Measurements from ENCODE around the gene EFHD2. TPM values are rescaled to one million over a fixed set of nuclear protein-coding genes. Genes with fewer than 3 reads are reported as not detected.

Gene EFHD2, protein sequence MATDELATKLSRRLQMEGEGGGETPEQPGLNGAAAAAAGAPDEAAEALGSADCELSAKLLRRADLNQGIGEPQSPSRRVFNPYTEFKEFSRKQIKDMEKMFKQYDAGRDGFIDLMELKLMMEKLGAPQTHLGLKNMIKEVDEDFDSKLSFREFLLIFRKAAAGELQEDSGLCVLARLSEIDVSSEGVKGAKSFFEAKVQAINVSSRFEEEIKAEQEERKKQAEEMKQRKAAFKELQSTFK
- total RNA-seq (ENCODE audit: low replicate concordance) = 6.5 and 14.5 TPM in 2 replicates

DNA sequence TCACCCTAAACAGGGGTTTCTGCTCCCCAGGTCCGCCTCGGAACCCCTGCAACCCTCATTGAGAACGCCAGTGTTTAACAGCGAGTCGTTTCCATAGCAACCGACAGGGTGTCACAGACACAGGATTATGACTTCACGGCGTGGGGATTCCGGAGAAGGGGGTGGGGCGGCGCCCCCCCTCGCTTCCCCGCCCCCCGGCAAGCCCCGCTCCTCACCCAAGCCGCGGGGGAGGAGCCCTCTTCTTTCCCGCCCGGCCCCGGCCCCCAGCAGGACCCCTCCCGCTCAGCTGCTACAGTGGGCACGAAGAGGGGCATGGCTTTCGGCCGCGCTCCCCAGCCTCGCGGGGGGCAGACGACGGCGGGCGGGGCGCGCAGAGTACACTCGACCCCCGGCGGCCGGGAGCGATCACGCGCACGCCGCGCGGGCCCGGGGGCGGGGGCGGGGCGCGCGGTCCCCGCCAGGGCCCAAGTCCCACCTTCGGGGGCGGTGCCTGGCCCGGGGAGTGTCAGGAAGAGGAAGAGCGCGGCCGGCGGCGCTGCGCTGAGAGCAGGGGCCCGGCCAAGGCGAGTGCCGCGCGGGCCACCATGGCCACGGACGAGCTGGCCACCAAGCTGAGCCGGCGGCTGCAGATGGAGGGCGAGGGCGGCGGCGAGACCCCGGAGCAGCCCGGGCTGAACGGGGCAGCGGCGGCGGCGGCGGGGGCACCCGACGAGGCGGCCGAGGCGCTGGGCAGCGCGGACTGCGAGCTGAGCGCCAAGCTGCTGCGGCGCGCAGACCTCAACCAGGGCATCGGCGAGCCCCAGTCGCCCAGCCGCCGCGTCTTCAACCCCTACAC, at the start of gene EFHD2:
EFHD2 (plus strand) TSS at position 501 of the 835 bp plus-strand sequence; CDS start at position 585, 84 bp downstream.
- H3K9me3 ChIP-seq (ENCODE audit: low read depth) = no peaks in the 10 kb centered on the region
- peak within 1 kb of the TSS; percentile 95 for H3K4me2 ChIP-seq
- peak; percentile 93 for DNase-seq (ENCODE audit: low spot score)
- H3K27ac Mint-ChIP-seq = peak within 1 kb of the TSS; percentile 93
- H4K20me1 ChIP-seq (ENCODE audit: low read depth) = peaks cover 14% of the 10 kb centered on the region
- no peaks in the 10 kb centered on the region for H3K36me3 Mint-ChIP-seq
- no peak within 1 kb of the TSS for H3K27ac ChIP-seq
- H3K36me3 ChIP-seq = no peaks in the 10 kb centered on the region
- peak within 1 kb of the TSS; percentile 72 for H3K4me3 ChIP-seq
- H3K4me1 ChIP-seq = peaks cover 11% of the 10 kb centered on the region
- peaks cover 6% of the 10 kb centered on the region for H3F3A ChIP-seq (ENCODE audit: low read depth)
- H2AFZ ChIP-seq (replicated peaks) = peak within 1 kb of the TSS; percentile 51
- H3K4me1 Mint-ChIP-seq = peaks cover 31% of the 10 kb centered on the region
- no peaks in the 10 kb centered on the region for H3K9me3 Mint-ChIP-seq
- TF ChIP-seq CTCF (IDR thresholded peaks at IDR 0.05) = no peak
- TF ChIP-seq EZH2 (IDR thresholded peaks at IDR 0.05) = no peak
- TF ChIP-seq EZH2phosphoT487 (IDR thresholded peaks at IDR 0.05) = no peak
- H3K27me3 ChIP-seq = peaks cover 54% of the 10 kb centered on the region
- no peak within 1 kb of the TSS for H3K9ac ChIP-seq
- H3K79me2 ChIP-seq (ENCODE audit: low read depth) = no peaks in the 10 kb centered on the region
- H3K27me3 Mint-ChIP-seq (ENCODE audit: insufficient read depth, low read depth) = peaks cover 17% of the 10 kb centered on the region
- H3K4me3 Mint-ChIP-seq = peak within 1 kb of the TSS; percentile 90

- no peak overlapping the region for H2AFZ ChIP-seq (replicated peaks)
These were observed 49.0 kb upstream of the EFHD2 start for GRCh38 chr1:15360700-15361099.

GRCh38 chr1:15362096-15362736, 47.5 kb upstream of the EFHD2 start:
- Histone ChIP-seq H3K9me3 (ENCODE audit: low read depth) (no peaks in the 10 kb centered on the region), H3K9ac (no peak overlapping the region), H4K20me1 (ENCODE audit: low read depth) (no peaks in the 10 kb centered on the region), H3K36me3 (no peaks in the 10 kb centered on the region), H3K27me3 (no peaks in the 10 kb centered on the region), H3K79me2 (ENCODE audit: low read depth) (no peaks in the 10 kb centered on the region), H3K4me3 (no peak overlapping the region), H2AFZ (replicated peaks) (no peak overlapping the region), H3K4me1 (peaks cover 9% of the 10 kb centered on the region), H3F3A (ENCODE audit: low read depth) (no peaks in the 10 kb centered on the region), H3K4me2 (no peak overlapping the region), H3K27ac (no peak overlapping the region)
- no peak for DNase-seq (ENCODE audit: low spot score)
- Mint-ChIP-seq H3K9me3 (no peaks in the 10 kb centered on the region), H3K4me3 (no peak overlapping the region), H3K36me3 (peaks cover 4% of the 10 kb centered on the region), H3K27me3 (ENCODE audit: insufficient read depth, low read depth) (peaks cover 13% of the 10 kb centered on the region), H3K27ac (no peak overlapping the region), H3K4me1 (peaks cover 70% of the 10 kb centered on the region)
- TF ChIP-seq EZH2 (IDR thresholded peaks at IDR 0.05) = no peak
- no peak for TF ChIP-seq EZH2phosphoT487 (IDR thresholded peaks at IDR 0.05)
- TF ChIP-seq CTCF (IDR thresholded peaks at IDR 0.05) = no peak

More at GRCh38 chr1:15360700-15361099, 49.0 kb upstream of the EFHD2 start:
- Histone ChIP-seq H3K4me2 (no peak overlapping the region), H3K4me1 (peaks cover 9% of the 10 kb centered on the region), H3F3A (ENCODE audit: low read depth) (no peaks in the 10 kb centered on the region), H4K20me1 (ENCODE audit: low read depth) (no peaks in the 10 kb centered on the region), H3K9me3 (ENCODE audit: low read depth) (no peaks in the 10 kb centered on the region), H3K4me3 (no peak overlapping the region), H3K9ac (no peak overlapping the region), H3K27ac (no peak overlapping the region), H3K27me3 (no peaks in the 10 kb centered on the region), H3K36me3 (no peaks in the 10 kb centered on the region), H3K79me2 (ENCODE audit: low read depth) (no peaks in the 10 kb centered on the region)
- Mint-ChIP-seq H3K36me3 (peaks cover 4% of the 10 kb centered on the region), H3K4me3 (peak overlapping the region; percentile 63), H3K27me3 (ENCODE audit: insufficient read depth, low read depth) (peaks cover 15% of the 10 kb centered on the region), H3K9me3 (no peaks in the 10 kb centered on the region), H3K27ac (peak overlapping the region; percentile 69), H3K4me1 (peaks cover 76% of the 10 kb centered on the region)
- DNase-seq (ENCODE audit: low spot score) = no peak
- TF ChIP-seq CTCF (IDR thresholded peaks at IDR 0.05) (no peak), EZH2phosphoT487 (IDR thresholded peaks at IDR 0.05) (no peak), EZH2 (IDR thresholded peaks at IDR 0.05) (no peak)
